SJCRH30 (cell line): ENCODE results near the gene SOHLH1. TPM values are rescaled to one million over a fixed set of nuclear protein-coding genes. Genes with fewer than 3 reads are reported as not detected.

Source experiments
- DNase-seq, 2 experiments: peaks; one replicate each; pipeline ENCODE4 v3.0.0-alpha.2; 2015 to 2020
- H3K27ac ChIP-seq: fragments of 250-450 bp; sonication (Bioruptor Pico); 2 replicates; pipeline ENCODE4 v1.5.1; 2020; ENCODE audit warnings: mild to moderate bottlenecking, moderate library complexity
- H3K27me3 ChIP-seq: fragments of 250-450 bp; sonication (Bioruptor Pico); 2 replicates; pipeline ENCODE4 v1.5.1; 2020; ENCODE audit warnings: mild to moderate bottlenecking, moderate library complexity
- H3K36me3 ChIP-seq: fragments of 250-450 bp; sonication (Bioruptor Pico); 2 replicates; pipeline ENCODE4 v1.5.1; 2020; ENCODE audit warnings: mild to moderate bottlenecking, moderate library complexity
- H3K4me1 ChIP-seq: fragments of 250-450 bp; sonication (Bioruptor Pico); 2 replicates; pipeline ENCODE4 v1.5.1; 2020; ENCODE audit warnings: mild to moderate bottlenecking, moderate library complexity
- H3K4me3 ChIP-seq: fragments of 250-450 bp; sonication (Bioruptor Pico); 2 replicates; pipeline ENCODE4 v1.5.1; 2020; ENCODE audit warnings: mild to moderate bottlenecking, moderate library complexity
- H3K9me3 ChIP-seq: fragments of 250-450 bp; sonication (Bioruptor Pico); replicated peaks from 2 replicates; pipeline ENCODE4 v1.5.1; 2020; ENCODE audit warnings: mild to moderate bottlenecking, moderate library complexity
- total RNA-seq: library from RNA; depleted of rRNA; stranded (reverse); fragments of >200 nt; shearing (Covaris generic); gene quantifications from 2 replicates; pipeline ENCODE4 v1.2.3, GENCODE V29; 2014

Gene SOHLH1
- total RNA-seq, 1 experiment from 2014 or later: 2.1 TPM

GRCh38 chr9:135717410-135717809 lies 18.1 kb upstream of the SOHLH1 start:
- Histone ChIP-seq H3K9me3 (no peaks in the 10 kb centered on the region), H3K27me3 (no peaks in the 10 kb centered on the region), H3K36me3 (no peaks in the 10 kb centered on the region), H3K4me1 (no peaks in the 10 kb centered on the region), H3K27ac (no peak overlapping the region), H3K4me3 (no peak overlapping the region)
- DNase-seq: no peak

DNA sequence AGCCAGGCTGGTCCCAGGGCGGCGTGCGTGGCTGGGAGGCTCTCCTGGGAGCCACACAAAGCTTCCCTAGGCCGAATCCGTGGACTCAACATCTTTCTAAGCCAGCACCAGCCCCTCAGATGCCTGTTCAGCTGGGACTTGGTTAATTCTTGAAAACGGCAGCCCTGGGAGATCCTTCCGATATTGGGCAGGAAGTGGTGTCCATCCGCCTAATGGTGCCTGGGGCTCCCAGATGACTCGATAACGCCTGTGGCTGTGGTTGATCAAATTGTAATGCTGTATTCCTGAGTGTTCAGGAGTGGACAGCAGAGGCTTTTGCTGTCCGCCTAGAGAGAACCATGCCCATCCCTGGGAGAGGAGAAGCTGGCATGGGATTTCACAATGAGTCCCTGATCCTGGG lies 16.8 kb upstream of the SOHLH1 start:
- DNase-seq: no peak
- Histone ChIP-seq H3K4me3 (no peak overlapping the region), H3K27ac (no peak overlapping the region), H3K9me3 (no peaks in the 10 kb centered on the region), H3K27me3 (no peaks in the 10 kb centered on the region), H3K36me3 (no peaks in the 10 kb centered on the region), H3K4me1 (no peaks in the 10 kb centered on the region)

- Histone ChIP-seq H3K9me3 (no peaks in the 10 kb centered on the region), H3K4me1 (no peaks in the 10 kb centered on the region), H3K27ac (no peak overlapping the region), H3K27me3 (no peaks in the 10 kb centered on the region), H3K4me3 (no peak overlapping the region), H3K36me3 (no peaks in the 10 kb centered on the region)
- no peak for DNase-seq
Observed at GRCh38 chr9:135715056-135715595, 15.8 kb upstream of the SOHLH1 start.

DNA sequence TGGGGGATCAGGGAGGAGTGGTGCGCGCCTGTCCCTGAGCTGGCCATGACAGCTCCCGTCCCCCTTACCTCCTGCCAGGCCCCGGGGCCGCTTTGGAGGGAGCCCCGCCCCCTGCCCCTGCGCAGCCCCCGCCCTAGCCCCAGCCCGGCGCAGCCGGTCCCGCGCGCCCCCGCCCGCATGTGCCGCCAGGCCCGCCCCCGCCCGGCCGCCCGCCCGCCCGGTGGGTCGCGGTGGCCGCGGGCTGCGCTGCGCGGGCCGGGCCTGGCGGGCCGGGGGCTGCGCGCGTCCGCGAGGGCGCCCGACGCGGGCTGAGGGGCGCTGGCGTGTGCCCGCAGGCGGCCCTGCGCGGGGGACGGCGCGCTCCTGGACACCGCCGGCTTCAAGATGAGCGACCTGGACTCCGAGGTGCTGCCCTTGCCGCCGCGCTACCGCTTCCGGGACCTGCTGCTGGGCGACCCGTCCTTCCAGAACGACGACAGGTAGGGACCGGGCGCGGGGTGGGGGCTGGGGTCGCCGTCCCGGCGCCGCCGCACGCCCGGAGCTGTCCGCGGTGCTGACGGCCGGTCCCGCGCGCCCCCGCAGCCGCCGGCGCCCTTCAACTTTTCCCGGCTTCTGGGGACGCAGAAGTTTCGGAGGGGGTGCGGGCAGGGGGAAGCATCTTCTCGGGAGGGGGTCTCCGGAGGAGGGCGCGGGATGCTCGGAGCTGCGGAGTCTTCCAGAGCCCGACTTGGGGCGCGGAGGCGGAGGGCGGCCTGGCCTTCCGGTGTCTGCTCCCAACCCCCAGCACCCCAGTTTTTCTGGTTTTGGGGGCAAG lies 15.2 kb upstream of the SOHLH1 start:
- DNase-seq: no peak
- H3K27me3 ChIP-seq: no peaks in the 10 kb centered on the region
- H3K9me3 ChIP-seq: no peaks in the 10 kb centered on the region
- no peaks in the 10 kb centered on the region for H3K4me1 ChIP-seq
- H3K27ac ChIP-seq: no peak overlapping the region
- no peaks in the 10 kb centered on the region for H3K36me3 ChIP-seq
- H3K4me3 ChIP-seq: no peak overlapping the region

DNA sequence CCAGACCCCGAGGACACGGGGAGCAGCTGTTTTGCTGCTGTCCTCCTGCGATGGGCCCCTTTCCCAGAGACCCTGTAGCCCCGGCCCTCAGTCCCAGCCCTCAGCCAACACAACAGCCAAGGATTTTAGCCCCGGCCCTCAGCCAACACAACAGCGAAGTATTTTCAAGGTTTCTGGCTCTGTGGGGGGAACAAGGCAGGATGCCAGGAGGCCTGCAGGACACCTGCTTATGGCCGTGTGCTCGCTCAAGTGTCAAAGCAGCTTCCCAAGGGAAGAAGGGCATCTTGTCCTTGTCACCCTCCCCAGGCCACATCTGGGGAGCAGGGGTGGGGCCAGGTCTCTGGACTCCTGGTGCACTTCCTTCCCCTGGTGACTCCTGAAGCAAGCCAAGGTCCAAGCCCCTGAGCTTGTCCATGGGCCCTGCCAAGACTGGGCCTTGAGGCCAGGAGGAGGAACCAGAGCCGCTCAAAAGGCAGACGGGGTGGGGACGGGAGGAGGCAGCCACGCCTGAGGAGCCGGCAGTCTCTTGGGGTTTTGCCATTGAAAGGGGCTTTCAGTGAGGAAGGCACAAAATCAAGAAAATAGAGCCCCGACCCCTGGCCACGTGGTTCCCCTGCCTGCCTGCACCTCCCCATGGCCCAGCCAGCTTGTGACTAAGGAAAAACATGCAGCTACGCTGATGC lies 13.5 kb upstream of the SOHLH1 start:
- no peaks in the 10 kb centered on the region for H3K4me1 ChIP-seq
- no peaks in the 10 kb centered on the region for H3K27me3 ChIP-seq
- no peak overlapping the region for H3K4me3 ChIP-seq
- H3K9me3 ChIP-seq: no peaks in the 10 kb centered on the region
- no peak for DNase-seq
- H3K36me3 ChIP-seq: no peaks in the 10 kb centered on the region
- H3K27ac ChIP-seq: no peak overlapping the region

DNA sequence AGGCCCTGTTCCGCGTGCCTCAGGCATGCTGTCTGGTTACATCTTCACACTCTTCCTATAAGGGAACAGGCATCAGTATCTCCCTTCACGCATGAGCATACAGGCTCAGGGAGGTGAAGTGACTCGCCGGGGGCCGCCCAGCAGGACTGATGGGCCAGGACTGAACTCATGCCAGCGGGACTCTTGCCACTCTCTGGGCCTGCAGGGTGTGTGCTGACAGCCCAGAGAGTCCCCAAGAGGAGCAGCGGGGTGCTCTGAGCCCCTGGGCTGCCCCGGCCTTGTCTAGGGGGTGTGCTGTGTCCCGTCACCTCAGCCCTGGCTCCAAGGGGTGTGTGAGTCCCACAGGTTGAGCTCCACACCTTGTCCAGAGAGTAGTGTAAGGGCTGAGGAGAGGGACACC lies 12.6 kb upstream of the SOHLH1 start:
- H3K4me1 ChIP-seq: no peaks in the 10 kb centered on the region
- H3K27ac ChIP-seq: no peak overlapping the region
- H3K36me3 ChIP-seq: no peaks in the 10 kb centered on the region
- H3K27me3 ChIP-seq: no peaks in the 10 kb centered on the region
- H3K9me3 ChIP-seq: no peaks in the 10 kb centered on the region
- no peak overlapping the region for H3K4me3 ChIP-seq
- DNase-seq: no peak

GRCh38 chr9:135711391-135711790 lies 12.1 kb upstream of the SOHLH1 start:
- DNase-seq: no peak
- Histone ChIP-seq H3K27me3 (no peaks in the 10 kb centered on the region), H3K27ac (no peak overlapping the region), H3K4me1 (no peaks in the 10 kb centered on the region), H3K4me3 (no peak overlapping the region), H3K36me3 (no peaks in the 10 kb centered on the region), H3K9me3 (no peaks in the 10 kb centered on the region)

GRCh38 chr9:135708164-135708563 lies 8.9 kb upstream of the SOHLH1 start:
- H3K27me3 ChIP-seq: no peaks in the 10 kb centered on the region
- H3K36me3 ChIP-seq: no peaks in the 10 kb centered on the region
- no peak overlapping the region for H3K27ac ChIP-seq
- no peak for DNase-seq
- no peaks in the 10 kb centered on the region for H3K9me3 ChIP-seq
- H3K4me1 ChIP-seq: peaks cover 12% of the 10 kb centered on the region
- no peak overlapping the region for H3K4me3 ChIP-seq

GRCh38 chr9:135707252-135708138 lies 8.2 kb upstream of the SOHLH1 start:
- Histone ChIP-seq H3K27me3 (no peaks in the 10 kb centered on the region), H3K36me3 (no peaks in the 10 kb centered on the region), H3K4me1 (peaks cover 12% of the 10 kb centered on the region), H3K4me3 (no peak overlapping the region), H3K27ac (no peak overlapping the region), H3K9me3 (no peaks in the 10 kb centered on the region)
- no peak for DNase-seq

GRCh38 chr9:135706288-135706687 lies 7.0 kb upstream of the SOHLH1 start:
- Histone ChIP-seq H3K4me1 (peaks cover 13% of the 10 kb centered on the region), H3K4me3 (no peak overlapping the region), H3K27me3 (no peaks in the 10 kb centered on the region), H3K27ac (no peak overlapping the region), H3K36me3 (no peaks in the 10 kb centered on the region), H3K9me3 (no peaks in the 10 kb centered on the region)
- DNase-seq: no peak

DNA sequence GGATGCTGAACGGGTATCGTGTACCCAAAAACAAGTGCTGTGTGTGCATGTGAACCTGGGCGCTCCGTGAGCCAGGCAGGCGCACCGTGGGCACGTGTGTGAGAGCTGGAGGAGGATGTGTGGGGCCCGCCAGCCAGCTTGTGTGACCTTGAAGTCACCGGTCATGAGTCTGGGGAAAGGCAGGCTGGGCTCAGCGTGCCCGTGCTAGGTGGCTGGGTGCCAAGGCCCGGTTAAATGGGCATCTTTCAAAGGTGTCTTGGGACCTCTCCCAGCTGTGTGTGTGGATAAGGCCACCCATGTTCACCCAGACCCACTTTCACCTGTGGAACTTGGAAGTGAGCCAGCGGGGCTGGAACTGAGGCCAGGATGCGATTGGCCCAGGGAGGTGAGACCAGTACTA lies 6.1 kb upstream of the SOHLH1 start:
- peak overlapping the region; percentile 51 for H3K4me3 ChIP-seq
- no peaks in the 10 kb centered on the region for H3K9me3 ChIP-seq
- H3K4me1 ChIP-seq: peaks cover 15% of the 10 kb centered on the region
- peak; percentile 45 to 58 for DNase-seq
- no peaks in the 10 kb centered on the region for H3K36me3 ChIP-seq
- H3K27me3 ChIP-seq: no peaks in the 10 kb centered on the region
- H3K27ac ChIP-seq: no peak overlapping the region; the same call in 1 of the 2 replicates

DNA sequence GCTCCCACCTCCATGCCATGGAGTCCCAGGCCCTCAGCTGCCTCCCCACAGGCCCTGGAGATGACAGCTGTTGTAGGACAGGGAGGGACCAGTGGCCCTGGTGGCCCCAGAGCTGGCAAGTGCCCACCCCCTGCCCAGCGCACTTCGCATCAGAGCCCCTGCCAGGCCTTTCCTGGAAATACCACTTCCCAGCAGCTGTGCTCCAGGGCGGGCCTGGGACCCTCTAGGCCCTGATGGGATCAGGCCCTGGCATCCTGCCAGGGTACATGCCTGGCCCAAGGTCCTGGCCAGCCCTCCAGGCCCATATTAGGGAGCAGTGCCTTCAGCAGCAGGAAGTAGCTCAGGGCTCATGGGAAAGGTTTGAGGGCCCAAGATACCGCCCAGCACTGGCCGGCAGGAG lies 5.2 kb upstream of the SOHLH1 start:
- H3K4me3 ChIP-seq: peak overlapping the region; percentile 51
- H3K4me1 ChIP-seq: peaks cover 15% of the 10 kb centered on the region

GRCh38 chr9:135703726-135704125 lies 4.4 kb upstream of the SOHLH1 start:
- no peak overlapping the region for H3K27ac ChIP-seq

More for the DNA sequence above, 5.2 kb upstream of the SOHLH1 start:
- no peaks in the 10 kb centered on the region for H3K27me3 ChIP-seq
- no peaks in the 10 kb centered on the region for H3K36me3 ChIP-seq
- DNase-seq: peak; percentile 94 to 95
- peak overlapping the region; percentile 34 for H3K27ac ChIP-seq
- no peaks in the 10 kb centered on the region for H3K9me3 ChIP-seq

DNA sequence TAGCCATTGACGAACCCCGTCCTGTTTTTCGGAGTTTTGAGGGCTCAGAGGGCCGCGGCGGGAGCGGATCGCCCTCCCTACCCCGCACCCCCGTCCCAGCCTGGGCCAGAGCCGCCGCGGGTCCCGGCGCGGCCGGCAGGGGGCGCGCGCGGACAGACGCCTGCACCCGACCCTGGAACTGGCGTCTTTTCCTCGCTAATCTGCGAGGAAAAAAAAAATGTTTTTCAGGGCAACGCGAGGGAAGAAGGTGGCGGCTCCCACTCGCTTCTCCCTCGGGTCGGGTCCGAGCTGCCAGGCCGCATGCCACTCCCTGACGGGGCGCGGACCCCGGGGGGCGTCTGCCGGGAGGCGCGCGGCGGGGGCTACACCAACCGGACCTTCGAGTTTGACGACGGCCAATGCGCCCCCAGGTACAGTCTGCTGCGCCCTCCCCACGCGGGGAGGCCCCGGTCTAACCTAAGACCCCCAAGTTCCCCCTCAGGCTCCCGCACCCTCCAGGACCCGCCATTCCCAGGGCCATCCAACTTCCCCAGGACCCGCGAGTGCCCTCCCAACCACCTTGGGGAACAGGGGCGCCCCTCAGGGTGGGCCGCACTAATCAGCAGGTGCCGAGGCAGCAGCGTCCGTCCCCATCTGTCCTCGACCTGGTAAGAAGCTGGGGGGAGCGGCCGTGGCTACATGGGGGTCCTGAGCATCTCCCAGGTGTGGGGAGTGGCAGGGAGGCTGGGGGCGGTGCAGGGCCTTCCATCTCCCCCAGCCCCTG lies 2.9 kb upstream of the SOHLH1 start, which contains the start of gene KCNT1:
KCNT1 (plus strand) TSS at position 227 of the 763 bp plus-strand sequence; CDS start at position 301, 74 bp downstream.
- peak; percentile 66 to 84 for DNase-seq
- no peaks in the 10 kb centered on the region for H3K36me3 ChIP-seq
- H3K4me1 ChIP-seq: peaks cover 15% of the 10 kb centered on the region
- H3K4me3 ChIP-seq: peak within 1 kb of the TSS; percentile 57
- no peaks in the 10 kb centered on the region for H3K27me3 ChIP-seq
- H3K9me3 ChIP-seq: no peaks in the 10 kb centered on the region
- H3K27ac ChIP-seq: peak within 1 kb of the TSS; percentile 25; the same call in 1 of the 2 replicates

More at GRCh38 chr9:135703726-135704125, 4.4 kb upstream of the SOHLH1 start:
- H3K9me3 ChIP-seq: no peaks in the 10 kb centered on the region
- H3K4me1 ChIP-seq: peaks cover 15% of the 10 kb centered on the region
- H3K4me3 ChIP-seq: no peak overlapping the region
- no peaks in the 10 kb centered on the region for H3K27me3 ChIP-seq
- no peaks in the 10 kb centered on the region for H3K36me3 ChIP-seq
- peak; percentile 54 to 56 for DNase-seq
